Measurements from ENCODE around the gene ZNF281. TPM values are rescaled to one million over a fixed set of nuclear protein-coding genes. Genes with fewer than 3 reads are reported as not detected.

The ZNF281 gene
- total RNA-seq, 1 donor from 2014 or later = 8.7 TPM

- ATAC-seq = no peak
- intact Hi-C loops (cut with DNase I) = no loop called here
- no peak for DNase-seq (ENCODE audit: missing footprints)
Observed at GRCh38 chr1:200401708-200402107, 8.1 kb downstream of the ZNF281 start.

GRCh38 chr1:200401263-200401662, 8.6 kb downstream of the ZNF281 start:
- DNase-seq (ENCODE audit: missing footprints) (no peak), ATAC-seq (no peak)
- intact Hi-C loops (cut with DNase I) = no loop called here

GRCh38 chr1:200400556-200400955, 9.3 kb downstream of the ZNF281 start:
- DNase-seq (ENCODE audit: missing footprints) (no peak), ATAC-seq (no peak)

GRCh38 chr1:200399860-200400259, 10.0 kb downstream of the ZNF281 start:
- intact Hi-C loops (cut with DNase I) = no loop called here
- DNase-seq (ENCODE audit: missing footprints) (no peak), ATAC-seq (no peak)

More at GRCh38 chr1:200400556-200400955, 9.3 kb downstream of the ZNF281 start:
- intact Hi-C loops (cut with DNase I) = no loop called here

GRCh38 chr1:200398373-200398772, 11.5 kb downstream of the ZNF281 start:
- no peak for ATAC-seq
- no peak for DNase-seq (ENCODE audit: missing footprints)
- intact Hi-C loops (cut with DNase I) = no loop called here

- no peak for ATAC-seq
- DNase-seq (ENCODE audit: missing footprints) = no peak
- intact Hi-C loops (cut with DNase I) = no loop called here
Observed at GRCh38 chr1:200392625-200393185, 17.1 kb downstream of the ZNF281 start.

- DNase-seq (ENCODE audit: missing footprints) = no peak
- intact Hi-C loops (cut with DNase I) = no loop called here
Observed at GRCh38 chr1:200391747-200392146, 18.1 kb downstream of the ZNF281 start.

GRCh38 chr1:200388791-200389190, 21.0 kb downstream of the ZNF281 start:
- intact Hi-C loops (cut with DNase I) = no loop called here
- no peak for ATAC-seq
- no peak for DNase-seq (ENCODE audit: missing footprints)

More at GRCh38 chr1:200391747-200392146, 18.1 kb downstream of the ZNF281 start:
- ATAC-seq = no peak

- DNase-seq (ENCODE audit: missing footprints) (no peak), ATAC-seq (no peak)
- intact Hi-C loops (cut with DNase I) = no loop called here
Observed at GRCh38 chr1:200386416-200386815, 23.4 kb downstream of the ZNF281 start.

- intact Hi-C loops (cut with DNase I) = no loop called here
- ATAC-seq (no peak), DNase-seq (ENCODE audit: missing footprints) (no peak)
Observed at GRCh38 chr1:200384818-200385390, 24.9 kb downstream of the ZNF281 start.

- no peak for ATAC-seq
- DNase-seq (ENCODE audit: missing footprints) = no peak
- intact Hi-C loops (cut with DNase I) = no loop called here
Observed at GRCh38 chr1:200381256-200381984, 28.4 kb downstream of the ZNF281 start.

- DNase-seq (ENCODE audit: missing footprints) = no peak
- ATAC-seq = no peak
- intact Hi-C loops (cut with DNase I) = no loop called here
Observed at GRCh38 chr1:200380589-200381021, 29.2 kb downstream of the ZNF281 start.

GRCh38 chr1:200379940-200380588, 29.8 kb downstream of the ZNF281 start:
- no peak for ATAC-seq
- intact Hi-C loops (cut with DNase I) = no loop called here
- no peak for DNase-seq (ENCODE audit: missing footprints)

- ATAC-seq (no peak), DNase-seq (ENCODE audit: missing footprints) (no peak)
- intact Hi-C loops (cut with DNase I) = no loop called here
Observed at GRCh38 chr1:200379432-200379757, 30.4 kb downstream of the ZNF281 start.

GRCh38 chr1:200378096-200378495, 31.7 kb downstream of the ZNF281 start:
- intact Hi-C loops (cut with DNase I) = no loop called here
- no peak for DNase-seq (ENCODE audit: missing footprints)
- ATAC-seq = no peak

GRCh38 chr1:200376528-200376927, 33.3 kb downstream of the ZNF281 start:
- intact Hi-C loops (cut with DNase I) = no loop called here

GRCh38 chr1:200374569-200375295, 35.1 kb downstream of the ZNF281 start:
- intact Hi-C loops (cut with DNase I) = no loop called here
- DNase-seq (ENCODE audit: missing footprints) (no peak), ATAC-seq (no peak)

More at GRCh38 chr1:200376528-200376927, 33.3 kb downstream of the ZNF281 start:
- ATAC-seq = no peak
- DNase-seq (ENCODE audit: missing footprints) = no peak

GRCh38 chr1:200373811-200374231, 36.0 kb downstream of the ZNF281 start:
- ATAC-seq = no peak
- DNase-seq (ENCODE audit: missing footprints) = no peak
- intact Hi-C loops (cut with DNase I) = no loop called here

GRCh38 chr1:200372885-200373181, 37.0 kb downstream of the ZNF281 start:
- ATAC-seq (no peak), DNase-seq (ENCODE audit: missing footprints) (no peak)
- intact Hi-C loops (cut with DNase I) = no loop called here
